ENCODE data around the gene VASP.

VASP gene

GRCh38 chr19:45506989-45507871 is at the start of gene VASP:
VASP (plus strand) TSS chr19:45507479; CDS start chr19:45507772, 293 bp downstream.
- DNase-seq, result peak; percentile 84 to 92

- DNase-seq, result no peak
Observed at GRCh38 chr19:45457776-45458175, 49.5 kb upstream of the VASP start.

GRCh38 chr19:45460807-45461347 is 46.4 kb upstream of the VASP start:
- no peak for DNase-seq

- DNase-seq, result no peak
Observed at GRCh38 chr19:45462174-45462573, 45.1 kb upstream of the VASP start.

GRCh38 chr19:45463241-45463640 is 44.0 kb upstream of the VASP start:
- DNase-seq, result no peak

- DNase-seq, result no peak
Observed at GRCh38 chr19:45464274-45464673, 43.0 kb upstream of the VASP start.

GRCh38 chr19:45464852-45465441 is 42.3 kb upstream of the VASP start:
- no peak for DNase-seq

- no peak for DNase-seq
Observed at GRCh38 chr19:45467115-45467455, 40.2 kb upstream of the VASP start.

- DNase-seq, result peak; percentile 88 to 92
Observed at GRCh38 chr19:45467456-45468158, 39.7 kb upstream of the VASP start, which contains the start of gene FOSB. FOSB (plus strand) TSS chr19:45467996; CDS start chr19:45468587, 591 bp downstream.

GRCh38 chr19:45468159-45468651 is 39.1 kb upstream of the VASP start:
- peak in 1 of 2 experiments; percentile 34 for DNase-seq

GRCh38 chr19:45468803-45469131 is 38.5 kb upstream of the VASP start:
- DNase-seq, result no peak

- DNase-seq, result peak; percentile 90 to 92
Observed at GRCh38 chr19:45469132-45469944, 37.9 kb upstream of the VASP start.

- DNase-seq, result no peak
Observed at GRCh38 chr19:45469945-45470761, 37.1 kb upstream of the VASP start.

GRCh38 chr19:45470762-45471081 is 36.6 kb upstream of the VASP start:
- no peak for DNase-seq

GRCh38 chr19:45471111-45471930 is 36.0 kb upstream of the VASP start:
- no peak for DNase-seq

- DNase-seq, result no peak
Observed at GRCh38 chr19:45471931-45472562, 35.2 kb upstream of the VASP start.

GRCh38 chr19:45472563-45473366 is 34.5 kb upstream of the VASP start:
- DNase-seq, result no peak

GRCh38 chr19:45473367-45473681 is 34.0 kb upstream of the VASP start:
- DNase-seq, result no peak

All from stimulated activated CD4-positive, alpha-beta T cell treated with anti-CD3 and anti-CD28 coated beads, Interleukin-4, amount 100 ng/mL, for 4 hours (primary cell).